GM12872 (cell line): Measurements from ENCODE around the gene RPLP1.

Source experiments
- TF ChIP-seq, protein P1 (sequence below): IDR thresholded peaks from 3 replicates; pipeline ENCODE4 v1.5.1; 2011; ENCODE audit warnings: low read depth, mild to moderate bottlenecking, low read length, moderate library complexity; ENCODE audit not compliant: insufficient read depth

RPLP1 gene

DNA sequence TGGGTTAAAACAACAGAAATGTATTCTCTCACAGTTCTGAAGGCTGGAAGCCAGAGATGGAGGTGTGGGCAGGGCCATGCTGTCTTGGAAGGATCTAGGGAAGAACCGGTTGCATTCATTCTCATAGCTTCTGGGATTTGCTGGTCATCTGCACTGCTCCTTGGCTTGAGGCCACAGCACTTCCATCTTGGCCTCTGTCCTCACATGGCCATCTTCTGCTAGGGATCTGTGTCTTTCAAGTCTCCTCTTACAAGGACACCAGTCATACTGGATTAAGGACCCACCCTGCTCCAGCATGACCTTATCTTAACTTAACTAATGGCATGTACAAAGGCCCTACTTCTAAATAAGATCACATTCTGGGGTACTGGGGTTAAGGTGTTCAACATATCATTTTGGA lies 47.7 kb downstream of the RPLP1 start:
- TF ChIP-seq, protein P1, sequence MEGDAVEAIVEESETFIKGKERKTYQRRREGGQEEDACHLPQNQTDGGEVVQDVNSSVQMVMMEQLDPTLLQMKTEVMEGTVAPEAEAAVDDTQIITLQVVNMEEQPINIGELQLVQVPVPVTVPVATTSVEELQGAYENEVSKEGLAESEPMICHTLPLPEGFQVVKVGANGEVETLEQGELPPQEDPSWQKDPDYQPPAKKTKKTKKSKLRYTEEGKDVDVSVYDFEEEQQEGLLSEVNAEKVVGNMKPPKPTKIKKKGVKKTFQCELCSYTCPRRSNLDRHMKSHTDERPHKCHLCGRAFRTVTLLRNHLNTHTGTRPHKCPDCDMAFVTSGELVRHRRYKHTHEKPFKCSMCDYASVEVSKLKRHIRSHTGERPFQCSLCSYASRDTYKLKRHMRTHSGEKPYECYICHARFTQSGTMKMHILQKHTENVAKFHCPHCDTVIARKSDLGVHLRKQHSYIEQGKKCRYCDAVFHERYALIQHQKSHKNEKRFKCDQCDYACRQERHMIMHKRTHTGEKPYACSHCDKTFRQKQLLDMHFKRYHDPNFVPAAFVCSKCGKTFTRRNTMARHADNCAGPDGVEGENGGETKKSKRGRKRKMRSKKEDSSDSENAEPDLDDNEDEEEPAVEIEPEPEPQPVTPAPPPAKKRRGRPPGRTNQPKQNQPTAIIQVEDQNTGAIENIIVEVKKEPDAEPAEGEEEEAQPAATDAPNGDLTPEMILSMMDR = no peak

DNA sequence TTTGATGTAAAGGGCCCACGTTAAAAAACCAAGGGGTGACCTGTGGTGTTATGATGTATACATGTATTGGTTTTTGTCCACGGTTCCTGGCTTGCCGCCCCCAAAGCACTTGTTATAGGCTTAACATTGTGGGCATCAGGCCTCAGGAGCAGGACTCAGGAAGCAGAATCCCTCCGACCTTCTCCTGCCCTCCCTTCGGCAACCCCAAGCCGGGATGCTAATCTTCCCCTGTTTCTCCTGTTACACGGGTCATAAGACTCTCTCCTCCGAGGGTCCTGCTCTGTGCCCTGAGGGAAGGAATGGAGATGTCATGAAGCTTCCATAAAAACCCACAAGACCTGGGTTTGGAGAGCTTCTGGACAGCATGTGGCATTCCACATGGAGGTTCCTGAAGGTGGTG lies 48.8 kb downstream of the RPLP1 start:
- TF ChIP-seq, protein P1 = no peak

DNA sequence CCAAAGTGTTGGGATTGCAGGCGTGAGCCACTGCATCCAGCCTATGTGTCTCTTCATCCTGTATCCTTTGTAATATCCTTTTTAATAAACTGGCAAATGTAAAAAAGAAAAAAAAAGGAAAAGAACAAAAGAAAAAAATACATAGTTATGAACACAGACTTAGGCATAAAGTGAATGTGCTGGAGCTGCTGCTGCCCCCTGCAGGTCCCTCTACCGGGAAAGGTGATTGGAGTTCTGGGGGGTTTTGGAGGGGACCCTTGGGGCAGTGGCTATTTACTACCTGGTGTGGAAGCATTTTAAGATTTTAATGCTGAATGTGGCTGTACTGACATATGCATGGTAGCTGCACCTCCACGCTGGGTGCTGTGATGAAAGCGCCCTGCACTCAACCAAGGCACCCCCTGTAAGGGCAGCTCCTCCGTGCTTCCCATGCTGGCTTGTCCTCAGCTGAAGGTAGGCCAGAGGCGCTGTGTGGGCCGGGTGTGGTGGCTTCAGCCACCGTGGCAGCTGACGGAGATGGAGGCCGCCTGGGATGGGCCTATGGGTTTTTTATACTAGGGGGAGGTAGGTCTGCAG lies 49.9 kb downstream of the RPLP1 start:
- TF ChIP-seq, protein P1 = peak; percentile 32; the same call in 2 of the 3 replicates

DNA sequence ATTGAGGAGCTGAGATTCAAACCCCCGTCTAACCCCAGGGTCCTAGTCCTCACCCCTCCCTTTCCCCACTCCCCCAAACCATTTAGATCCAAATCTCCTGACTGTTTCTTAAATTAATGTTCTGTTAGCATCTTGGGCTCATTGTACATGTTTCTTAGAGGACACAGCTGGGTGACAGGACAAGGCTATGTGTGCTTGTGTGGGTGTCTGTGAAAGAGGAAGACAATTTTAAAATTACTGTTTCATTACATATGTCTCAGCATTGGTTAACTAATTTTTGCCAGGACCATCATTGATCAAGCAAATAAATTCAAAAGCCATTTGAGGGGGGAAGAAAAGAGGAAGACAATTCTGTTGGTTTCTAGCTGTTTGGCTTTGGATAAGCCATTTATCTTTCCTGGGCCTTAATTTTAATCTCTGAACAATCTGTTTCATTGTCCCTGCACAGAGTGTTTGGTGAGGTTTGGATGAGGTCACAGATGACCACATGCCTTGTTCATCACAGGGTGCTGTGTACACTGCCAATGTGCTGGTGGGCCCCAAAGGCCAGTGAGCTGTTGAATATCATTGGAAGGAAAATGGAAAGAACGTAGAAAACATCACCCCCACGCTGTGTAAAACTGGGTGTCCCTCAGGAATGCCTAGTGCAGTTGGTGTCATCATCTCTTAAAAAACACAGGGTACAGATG lies 51.9 kb downstream of the RPLP1 start:
- TF ChIP-seq, protein P1 = no peak
